HG02970 (cell line): ENCODE measurements around the gene C6.
"Not testable (repeated sequence)": the region's sequence is repeated elsewhere in the genome, so short reads cannot be mapped to it uniquely, and the experiment has no call there.

Source experiments
- ATAC-seq: cut with Tn5 transposase; IDR thresholded peaks from one replicate; pipeline ENCODE4 v1.9.1; 2021; ENCODE audit warnings: mild to moderate bottlenecking, moderate library complexity, moderate number of reproducible peaks; ENCODE audit not compliant: unreplicated experiment, low FRiP score

The C6 gene

GRCh38 chr5:41201082-41201772 lies 12.1 kb downstream of the C6 start:
- ATAC-seq: no peak

- ATAC-seq: no peak
These were observed 12.8 kb downstream of the C6 start for GRCh38 chr5:41200506-41200905.

- no peak for ATAC-seq
These were observed 13.7 kb downstream of the C6 start for GRCh38 chr5:41199660-41200059.

- ATAC-seq: no peak
These were observed 17.1 kb downstream of the C6 start for GRCh38 chr5:41196197-41196596.

- no peak for ATAC-seq
These were observed 18.1 kb downstream of the C6 start for GRCh38 chr5:41195228-41195627.

- no peak for ATAC-seq
These were observed 19.0 kb downstream of the C6 start for GRCh38 chr5:41194339-41194738.

GRCh38 chr5:41193456-41194205 lies 19.7 kb downstream of the C6 start:
- no peak for ATAC-seq

GRCh38 chr5:41191249-41191648 lies 22.1 kb downstream of the C6 start:
- ATAC-seq: no peak

- ATAC-seq: no peak
These were observed 27.2 kb downstream of the C6 start for GRCh38 chr5:41186143-41186542.

GRCh38 chr5:41183331-41183730 lies 30.0 kb downstream of the C6 start:
- not testable (repeated sequence) for ATAC-seq

- no peak for ATAC-seq
These were observed 30.7 kb downstream of the C6 start for GRCh38 chr5:41182666-41183065.

GRCh38 chr5:41181691-41182564 lies 31.4 kb downstream of the C6 start:
- ATAC-seq: no peak

- ATAC-seq: no peak
These were observed 36.4 kb downstream of the C6 start for GRCh38 chr5:41176952-41177351.

- no peak for ATAC-seq
These were observed 41.3 kb downstream of the C6 start for GRCh38 chr5:41172012-41172411.

- ATAC-seq: no peak
These were observed 52.1 kb downstream of the C6 start for GRCh38 chr5:41161271-41161670.

- no peak for ATAC-seq
These were observed 55.9 kb downstream of the C6 start for GRCh38 chr5:41157272-41157894.

GRCh38 chr5:41156739-41157138 lies 56.6 kb downstream of the C6 start:
- ATAC-seq: no peak

GRCh38 chr5:41154491-41154890 lies 58.8 kb downstream of the C6 start:
- no peak for ATAC-seq

GRCh38 chr5:41151564-41151963 lies 61.8 kb downstream of the C6 start:
- no peak for ATAC-seq

GRCh38 chr5:41148448-41148847 lies 64.9 kb downstream of the C6 start:
- ATAC-seq: no peak

- ATAC-seq: no peak
These were observed 68.0 kb downstream of the C6 start for GRCh38 chr5:41145306-41145705.
